ENCODE results near the gene REN. TPM values are rescaled to one million over a fixed set of nuclear protein-coding genes. Genes with fewer than 3 reads are reported as not detected.

Gene REN
- under 0.01 TPM in 1 of 2 replicates, not detected in the other for total RNA-seq

GRCh38 chr1:204166219-204166618 lies at the start of gene REN:
REN (minus strand) TSS chr1:204166337; CDS start chr1:204166293, 44 bp downstream.

GRCh38 chr1:204213668-204214662 lies 47.8 kb upstream of the REN start, which contains the start of gene GOLT1A:
GOLT1A (minus strand) TSS chr1:204213988; CDS start chr1:204213906, 82 bp downstream.

GRCh38 chr1:204196068-204196795 lies 30.1 kb upstream of the REN start, which contains the start of gene KISS1:
KISS1 (minus strand) TSS chr1:204196491; CDS start chr1:204192876, 3,615 bp downstream.

GRCh38 chr1:204151552-204152309 lies 14.4 kb downstream of the REN start, which contains the start of gene ETNK2:
ETNK2 (minus strand) TSS chr1:204152044; CDS start chr1:204151852, 192 bp downstream.

Other genes with a start within 250 kb of the REN start
- 2.7 and 11.6 TPM in 2 replicates for gene SOX13, start 93.2 kb downstream of the REN start, total RNA-seq
- 22.7 and 51.6 TPM in 2 replicates for gene ETNK2, start 14.3 kb downstream of the REN start, total RNA-seq
- gene KISS1, start 30.2 kb upstream of the REN start, total RNA-seq, result not detected in 2 replicates
- 0.71 and 3.4 TPM in 2 replicates for gene GOLT1A, start 47.7 kb upstream of the REN start, total RNA-seq
- gene PLEKHA6, start 193.6 kb upstream of the REN start, total RNA-seq, result 2.2 and 2.4 TPM in 2 replicates
- 53.3 and 56.1 TPM in 2 replicates for gene PPP1R15B, start 245.5 kb upstream of the REN start, total RNA-seq